GM21381 (cell line): Measurements from ENCODE around the gene MAB21L2.

Experiments used
- ATAC-seq: cut with Tn5 transposase; IDR thresholded peaks from one replicate; pipeline ENCODE4 v1.9.1; 2021; ENCODE audit warnings: mild to moderate bottlenecking, moderate library complexity; ENCODE audit not compliant: unreplicated experiment

The MAB21L2 gene

DNA sequence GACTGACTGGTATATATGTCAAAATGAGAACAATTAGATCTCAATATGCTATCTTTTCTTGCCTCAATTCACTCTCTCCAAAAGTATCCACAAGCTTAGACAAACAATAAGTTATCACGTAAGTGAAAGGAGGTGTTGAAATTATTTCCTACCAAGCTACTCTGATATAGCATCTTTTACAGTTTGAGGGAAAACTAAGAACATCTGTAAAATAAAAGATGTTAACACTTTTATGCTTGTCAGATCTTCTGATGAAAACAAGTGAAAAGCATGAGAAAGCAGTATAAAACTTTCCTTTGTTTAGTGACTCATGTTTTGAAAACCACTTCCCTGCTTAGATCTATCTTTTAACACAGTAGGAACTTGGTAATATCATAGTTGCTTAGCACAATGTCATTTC is 8.4 kb upstream of the MAB21L2 start:
- ATAC-seq = no peak

DNA sequence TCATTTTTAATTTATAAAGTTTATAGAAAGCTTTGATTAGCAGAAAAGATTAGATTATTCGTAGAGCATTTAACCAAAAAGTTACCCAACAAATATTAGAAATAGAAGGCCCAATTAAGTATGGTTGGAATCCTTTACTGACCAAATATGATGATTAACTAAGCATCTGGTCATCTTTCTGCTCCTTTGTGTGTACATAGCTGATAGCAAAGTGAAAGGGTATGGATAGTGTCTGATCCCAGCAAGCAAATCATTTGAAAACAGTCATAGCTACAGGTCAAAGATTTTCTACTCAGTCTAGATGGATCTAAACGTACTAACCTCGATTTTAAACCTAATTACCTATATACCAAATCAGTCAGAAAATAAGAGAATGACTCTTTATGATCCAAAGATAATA is 7.3 kb upstream of the MAB21L2 start:
- ATAC-seq = no peak

DNA sequence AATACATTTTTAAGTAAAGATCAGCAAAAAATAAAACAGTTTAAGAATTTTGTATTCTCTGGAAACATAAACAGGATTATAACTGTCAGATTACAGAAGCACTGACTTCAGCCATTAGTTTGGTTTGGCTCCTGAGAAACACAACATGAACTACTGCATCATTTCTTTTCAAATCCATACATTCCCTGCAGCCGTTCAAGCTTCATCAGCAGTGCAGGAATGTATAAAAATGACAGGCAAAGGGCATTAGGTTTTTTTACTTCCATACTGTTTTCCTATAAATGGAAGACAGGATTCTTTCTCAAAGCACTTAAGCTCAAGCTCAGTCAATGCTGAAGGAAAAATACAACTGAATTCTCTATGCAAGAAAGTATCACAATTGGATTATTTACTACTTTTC is 4.2 kb upstream of the MAB21L2 start:
- ATAC-seq = no peak

- ATAC-seq = no peak
Measured at GRCh38 chr4:150578745-150579501, 3.0 kb upstream of the MAB21L2 start.

DNA sequence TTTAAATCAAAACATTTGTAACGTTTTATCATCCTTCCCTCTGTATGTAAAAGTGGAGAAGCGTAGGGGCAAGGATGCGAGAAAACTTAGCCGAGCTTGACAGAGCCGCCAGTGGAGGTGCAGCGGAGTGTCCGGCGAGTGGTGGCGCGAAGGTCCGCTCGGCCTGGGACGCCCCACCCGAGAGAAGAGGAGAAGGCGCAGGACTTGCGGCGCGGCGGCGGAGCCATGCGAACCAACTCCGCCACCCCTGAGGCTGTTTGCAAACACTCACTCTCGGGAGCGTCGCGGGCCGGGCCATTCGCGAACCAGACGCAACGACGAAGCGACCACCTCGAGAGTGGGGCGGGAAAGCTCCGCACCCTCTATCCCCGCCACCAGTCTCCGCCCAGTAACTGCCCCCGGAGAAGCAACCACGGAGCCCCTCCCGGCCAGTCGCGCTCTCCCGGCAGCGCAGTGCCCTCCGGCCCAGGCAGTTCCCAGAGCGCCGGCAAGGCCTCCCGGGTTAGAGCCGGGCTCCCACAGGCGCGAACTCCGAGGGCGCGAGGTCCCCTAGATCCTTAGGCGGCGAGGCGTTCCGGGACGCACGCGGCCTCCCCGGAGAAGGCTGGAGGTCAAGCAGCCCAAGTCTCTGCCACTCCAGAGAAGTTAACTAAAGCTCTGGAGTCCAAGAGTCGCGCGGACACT is 2.3 kb upstream of the MAB21L2 start:
- ATAC-seq = no peak

DNA sequence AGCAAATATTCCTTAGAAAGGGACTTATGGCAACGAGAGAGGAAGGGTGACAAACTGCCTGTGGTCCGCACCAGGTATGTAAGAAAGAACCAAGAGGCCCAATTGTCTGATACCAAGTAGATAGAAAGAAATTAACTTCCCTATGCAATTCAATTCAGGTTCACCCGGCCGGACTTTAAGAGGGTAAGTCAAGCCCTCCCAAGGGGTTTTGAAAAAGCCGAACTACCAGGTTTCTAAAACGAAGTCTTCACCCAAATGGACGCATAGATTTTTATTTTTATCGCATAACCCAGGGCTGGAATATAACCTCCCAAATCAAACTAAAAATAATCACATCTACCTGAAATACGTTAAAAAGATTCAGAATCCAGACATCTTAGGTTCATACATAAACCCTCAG is 1.6 kb upstream of the MAB21L2 start:
- no peak for ATAC-seq

DNA sequence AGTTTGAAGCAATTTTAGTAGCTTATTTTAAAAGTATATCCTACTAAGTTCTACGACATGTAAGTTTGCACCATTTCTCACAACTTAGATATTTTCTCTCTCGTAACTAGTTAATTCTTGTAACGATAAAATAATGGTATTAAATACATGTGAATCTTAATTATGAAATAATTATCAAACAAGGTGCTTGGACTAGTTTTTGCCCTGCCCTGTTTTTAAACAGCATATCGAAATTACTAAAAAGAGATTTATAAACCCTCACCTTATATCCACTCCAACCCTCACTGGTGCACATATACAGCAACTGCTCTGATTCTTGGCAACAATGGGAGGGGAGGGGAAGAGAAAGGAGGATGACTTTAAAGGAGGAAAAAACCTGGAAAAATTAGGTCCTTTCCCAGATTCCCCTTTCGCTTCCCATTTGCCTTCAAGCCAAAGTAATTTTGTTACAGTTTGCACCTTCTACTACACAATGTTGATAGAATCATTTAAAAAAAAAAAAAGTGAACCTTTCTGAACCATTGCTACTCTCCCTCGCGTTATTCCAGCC is 820 bp upstream of the MAB21L2 start:
- ATAC-seq = no peak

- ATAC-seq = no peak
Measured at GRCh38 chr4:150581641-150582051, 305 bp upstream of the MAB21L2 start.

GRCh38 chr4:150582873-150583286 is 929 bp downstream of the MAB21L2 start:
- no peak for ATAC-seq

GRCh38 chr4:150583287-150584110 is 1.5 kb downstream of the MAB21L2 start:
- ATAC-seq = no peak

- no peak for ATAC-seq
Measured at GRCh38 chr4:150584111-150584915, 2.4 kb downstream of the MAB21L2 start.

DNA sequence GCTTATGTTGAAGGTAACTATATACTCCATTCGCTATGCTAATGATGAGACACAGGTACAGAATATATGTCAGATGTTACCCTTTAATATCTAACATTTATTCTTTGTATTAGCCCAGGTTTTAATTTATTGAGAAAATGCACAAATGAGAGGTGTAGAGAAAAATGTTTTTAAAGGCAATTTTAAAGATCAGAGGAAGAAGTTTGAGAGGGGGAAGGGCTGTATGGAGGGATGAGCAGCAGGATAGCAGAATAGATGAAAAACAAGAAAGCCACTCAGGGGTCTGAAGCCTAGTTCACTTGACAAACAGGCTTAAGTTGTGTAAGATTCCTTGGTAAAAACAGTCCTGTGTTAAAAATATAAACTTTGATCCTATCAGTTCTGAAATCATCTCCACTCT is 3.7 kb downstream of the MAB21L2 start:
- ATAC-seq = no peak

- ATAC-seq = no peak
Measured at GRCh38 chr4:150586162-150586810, 4.3 kb downstream of the MAB21L2 start.

DNA sequence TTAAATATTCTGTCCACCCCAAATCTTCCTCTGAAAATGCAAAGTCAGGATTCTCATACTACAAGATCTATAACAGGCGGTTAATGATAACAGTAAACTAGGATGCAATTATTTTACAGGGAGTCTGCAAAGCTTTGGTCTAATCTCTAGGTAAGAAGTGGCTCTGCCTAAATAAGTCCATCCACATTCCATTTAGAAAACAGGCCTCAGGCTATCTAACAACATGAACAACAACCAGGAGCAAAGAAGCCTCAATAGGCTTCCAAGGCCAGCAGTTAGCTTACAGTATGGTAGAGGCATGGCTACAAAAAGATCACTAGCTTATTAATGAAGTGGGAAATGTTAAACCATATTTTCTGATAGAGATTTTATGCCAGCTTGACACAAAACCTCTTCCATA is 6.4 kb downstream of the MAB21L2 start:
- no peak for ATAC-seq

GRCh38 chr4:150589157-150589556 is 7.2 kb downstream of the MAB21L2 start:
- no peak for ATAC-seq

GRCh38 chr4:150590631-150591030 is 8.7 kb downstream of the MAB21L2 start:
- no peak for ATAC-seq

GRCh38 chr4:150591406-150591805 is 9.5 kb downstream of the MAB21L2 start:
- no peak for ATAC-seq

DNA sequence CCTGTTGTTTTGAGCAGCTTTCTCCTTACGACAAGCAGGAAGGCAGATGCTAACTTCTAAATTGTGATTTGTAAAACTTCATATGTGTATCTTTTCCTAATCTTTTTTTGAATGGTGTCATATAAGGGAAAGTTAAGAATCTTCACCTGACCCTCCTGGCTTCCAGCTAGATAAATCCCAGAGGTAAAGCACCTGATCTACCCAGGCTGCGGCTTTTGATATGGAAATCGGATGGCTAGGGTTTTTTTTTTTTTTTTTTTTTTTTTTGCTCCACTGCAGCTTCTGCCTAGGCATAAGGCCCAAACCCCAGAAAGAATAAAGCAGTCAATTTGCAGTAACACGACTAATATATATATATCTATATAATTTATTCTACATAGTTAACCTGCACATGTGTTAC is 10.0 kb downstream of the MAB21L2 start:
- no peak for ATAC-seq

GRCh38 chr4:150593996-150594395 is 12.0 kb downstream of the MAB21L2 start:
- no peak for ATAC-seq

DNA sequence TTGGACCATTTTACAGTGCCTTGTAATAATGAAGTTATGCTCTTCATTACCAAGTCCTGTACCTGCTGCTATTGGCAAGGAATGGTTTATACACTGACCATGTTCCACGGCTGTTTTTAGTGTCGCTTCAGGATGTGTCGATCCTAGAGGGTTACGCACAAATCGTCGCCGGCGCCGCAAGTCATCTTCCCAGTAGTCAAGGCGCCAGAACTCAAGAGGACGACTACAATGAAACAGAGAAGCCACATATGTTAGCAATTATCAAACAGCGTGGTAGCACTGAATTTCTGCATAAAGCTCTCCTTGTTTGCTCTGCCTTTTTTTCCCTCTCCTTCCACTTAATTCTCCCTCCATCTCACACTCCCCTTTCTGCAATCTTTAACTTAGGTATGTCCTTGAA is 17.0 kb downstream of the MAB21L2 start:
- no peak for ATAC-seq
